Measurements from ENCODE around the gene SUPT5H. TPM values are rescaled to one million over a fixed set of nuclear protein-coding genes. Genes with fewer than 3 reads are reported as not detected.
A peak's percentile ranks its signal among the peaks of the same experiment; 100 is the strongest.

Gene SUPT5H
- total and polyA plus RNA-seq, 10 of the 15 experiments (the other 5 are each of a cell fraction or from before 2014, with no cell fraction given): 27.2 to 194 (median 83.6) TPM

DNA sequence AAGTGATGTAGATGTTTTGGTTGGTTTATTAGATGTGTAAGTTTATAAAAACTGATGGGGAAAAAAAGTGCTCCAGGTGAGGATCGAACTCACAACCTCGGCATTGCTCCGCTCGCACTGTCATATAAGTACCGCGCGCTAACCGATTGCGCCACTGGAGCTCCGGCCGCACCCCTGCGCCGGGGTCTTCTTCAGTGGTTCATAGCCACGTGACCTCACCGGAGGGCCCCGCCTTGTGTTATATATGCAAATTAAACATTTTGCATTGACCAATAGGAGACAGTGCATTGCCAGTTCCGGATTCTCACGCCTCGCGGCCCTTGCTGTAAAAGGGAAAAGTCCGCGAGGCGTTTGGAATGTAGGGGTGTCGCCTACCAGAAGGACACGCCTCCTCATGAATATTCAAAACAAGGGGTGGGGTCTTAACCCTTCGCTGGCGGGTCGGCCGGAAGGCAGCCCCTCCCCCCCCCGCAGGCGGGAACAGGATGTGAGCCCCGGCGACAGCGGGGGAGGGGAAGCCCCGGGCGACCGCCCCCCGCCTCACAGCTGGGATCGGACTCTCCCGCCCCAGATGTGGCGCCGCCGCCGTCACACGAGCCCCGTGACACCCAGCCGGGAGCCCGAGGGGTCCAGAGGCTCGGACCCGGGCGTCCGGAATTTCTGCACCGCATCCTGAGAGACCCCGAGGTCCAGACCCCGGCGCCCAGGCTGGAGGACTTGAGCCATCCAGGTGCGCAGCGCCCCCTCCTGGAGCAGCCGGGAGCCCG, 33.1 kb upstream of the SUPT5H start, which contains the start of gene PLEKHG2 (continued):
- no peak for TF ChIP-seq PAX8 (IDR thresholded peaks at IDR 0.05)
- no peak for TF ChIP-seq TAF1 (IDR thresholded peaks at IDR 0.05; ENCODE audit: borderline replicate concordance, low read depth, low read length)
- 0 out of 2 replicates have a peak, but pooled peaks have one; percentile 11 for TF ChIP-seq JUND (IDR thresholded peaks at IDR 0.05; ENCODE audit: low read depth, low read length)
- 0 out of 2 replicates have a peak, but pooled peaks have one; percentile 34 for TF ChIP-seq MAX (IDR thresholded peaks at IDR 0.05; ENCODE audit: low read depth, low read length)
- peak; percentile 77 for TF ChIP-seq NFYB (IDR thresholded peaks at IDR 0.05; ENCODE audit: insufficient read depth, low read depth, low read length)
- TF ChIP-seq CHD2 (IDR thresholded peaks at IDR 0.05; ENCODE audit: borderline replicate concordance, low read depth, low read length): peak; percentile 95
- peak; percentile 95 for TF ChIP-seq IKZF1 (conservative IDR thresholded peaks at IDR 0.05)
- TF ChIP-seq, protein P1, sequence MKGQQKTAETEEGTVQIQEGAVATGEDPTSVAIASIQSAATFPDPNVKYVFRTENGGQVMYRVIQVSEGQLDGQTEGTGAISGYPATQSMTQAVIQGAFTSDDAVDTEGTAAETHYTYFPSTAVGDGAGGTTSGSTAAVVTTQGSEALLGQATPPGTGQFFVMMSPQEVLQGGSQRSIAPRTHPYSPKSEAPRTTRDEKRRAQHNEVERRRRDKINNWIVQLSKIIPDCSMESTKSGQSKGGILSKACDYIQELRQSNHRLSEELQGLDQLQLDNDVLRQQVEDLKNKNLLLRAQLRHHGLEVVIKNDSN (IDR thresholded peaks at IDR 0.05; ENCODE audit: borderline replicate concordance, extremely low read length, insufficient read depth, low read depth, low read length): peak; percentile 81
- peak; percentile 94 for TF ChIP-seq DPF2 (IDR thresholded peaks at IDR 0.05)
- peak; percentile 55; the same call in 1 of the 2 replicates for TF ChIP-seq IRF4 (IDR thresholded peaks at IDR 0.05; ENCODE audit: low read depth, low read length)
- TF ChIP-seq NBN (IDR thresholded peaks at IDR 0.05): peak; percentile 85
- peak in 1 of 2 experiments; percentile 35; a peak in 1 of 4 replicates for TF ChIP-seq ETV6 (conservative IDR thresholded peaks at IDR 0.05 in 1 of 2, IDR thresholded peaks at IDR 0.05 in 1 of 2; ENCODE audit: borderline replicate concordance in 1 of 2, low read depth in 1 of 2)
- TF ChIP-seq, protein P2, sequence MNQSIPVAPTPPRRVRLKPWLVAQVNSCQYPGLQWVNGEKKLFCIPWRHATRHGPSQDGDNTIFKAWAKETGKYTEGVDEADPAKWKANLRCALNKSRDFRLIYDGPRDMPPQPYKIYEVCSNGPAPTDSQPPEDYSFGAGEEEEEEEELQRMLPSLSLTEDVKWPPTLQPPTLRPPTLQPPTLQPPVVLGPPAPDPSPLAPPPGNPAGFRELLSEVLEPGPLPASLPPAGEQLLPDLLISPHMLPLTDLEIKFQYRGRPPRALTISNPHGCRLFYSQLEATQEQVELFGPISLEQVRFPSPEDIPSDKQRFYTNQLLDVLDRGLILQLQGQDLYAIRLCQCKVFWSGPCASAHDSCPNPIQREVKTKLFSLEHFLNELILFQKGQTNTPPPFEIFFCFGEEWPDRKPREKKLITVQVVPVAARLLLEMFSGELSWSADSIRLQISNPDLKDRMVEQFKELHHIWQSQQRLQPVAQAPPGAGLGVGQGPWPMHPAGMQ (IDR thresholded peaks at IDR 0.05; ENCODE audit: borderline replicate concordance): no peak
- TF ChIP-seq JUNB (IDR thresholded peaks at IDR 0.05): peak; percentile 68; the same call in 1 of the 2 replicates
- TF ChIP-seq, protein P3, sequence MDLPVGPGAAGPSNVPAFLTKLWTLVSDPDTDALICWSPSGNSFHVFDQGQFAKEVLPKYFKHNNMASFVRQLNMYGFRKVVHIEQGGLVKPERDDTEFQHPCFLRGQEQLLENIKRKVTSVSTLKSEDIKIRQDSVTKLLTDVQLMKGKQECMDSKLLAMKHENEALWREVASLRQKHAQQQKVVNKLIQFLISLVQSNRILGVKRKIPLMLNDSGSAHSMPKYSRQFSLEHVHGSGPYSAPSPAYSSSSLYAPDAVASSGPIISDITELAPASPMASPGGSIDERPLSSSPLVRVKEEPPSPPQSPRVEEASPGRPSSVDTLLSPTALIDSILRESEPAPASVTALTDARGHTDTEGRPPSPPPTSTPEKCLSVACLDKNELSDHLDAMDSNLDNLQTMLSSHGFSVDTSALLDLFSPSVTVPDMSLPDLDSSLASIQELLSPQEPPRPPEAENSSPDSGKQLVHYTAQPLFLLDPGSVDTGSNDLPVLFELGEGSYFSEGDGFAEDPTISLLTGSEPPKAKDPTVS (IDR thresholded peaks at IDR 0.05; ENCODE audit: low read depth, low read length): 0 out of 2 replicates have a peak, but pooled peaks have one; percentile 47
- TF ChIP-seq SREBF1 (IDR thresholded peaks at IDR 0.05; ENCODE audit: low read length): peak; percentile 40; the same call in 1 of the 2 replicates
- peak; percentile 81 to 99 for TF ChIP-seq SRF (IDR thresholded peaks at IDR 0.05; ENCODE audit: low read depth in 2 of 2, low read length in 2 of 2)
- peak in 1 of 2 experiments; percentile 78; a peak in 2 of 3 replicates for TF ChIP-seq EGR1 (IDR thresholded peaks at IDR 0.05; ENCODE audit: borderline replicate concordance in 1 of 2, low read depth in 2 of 2, low read length in 2 of 2)
- TF ChIP-seq, protein P4, sequence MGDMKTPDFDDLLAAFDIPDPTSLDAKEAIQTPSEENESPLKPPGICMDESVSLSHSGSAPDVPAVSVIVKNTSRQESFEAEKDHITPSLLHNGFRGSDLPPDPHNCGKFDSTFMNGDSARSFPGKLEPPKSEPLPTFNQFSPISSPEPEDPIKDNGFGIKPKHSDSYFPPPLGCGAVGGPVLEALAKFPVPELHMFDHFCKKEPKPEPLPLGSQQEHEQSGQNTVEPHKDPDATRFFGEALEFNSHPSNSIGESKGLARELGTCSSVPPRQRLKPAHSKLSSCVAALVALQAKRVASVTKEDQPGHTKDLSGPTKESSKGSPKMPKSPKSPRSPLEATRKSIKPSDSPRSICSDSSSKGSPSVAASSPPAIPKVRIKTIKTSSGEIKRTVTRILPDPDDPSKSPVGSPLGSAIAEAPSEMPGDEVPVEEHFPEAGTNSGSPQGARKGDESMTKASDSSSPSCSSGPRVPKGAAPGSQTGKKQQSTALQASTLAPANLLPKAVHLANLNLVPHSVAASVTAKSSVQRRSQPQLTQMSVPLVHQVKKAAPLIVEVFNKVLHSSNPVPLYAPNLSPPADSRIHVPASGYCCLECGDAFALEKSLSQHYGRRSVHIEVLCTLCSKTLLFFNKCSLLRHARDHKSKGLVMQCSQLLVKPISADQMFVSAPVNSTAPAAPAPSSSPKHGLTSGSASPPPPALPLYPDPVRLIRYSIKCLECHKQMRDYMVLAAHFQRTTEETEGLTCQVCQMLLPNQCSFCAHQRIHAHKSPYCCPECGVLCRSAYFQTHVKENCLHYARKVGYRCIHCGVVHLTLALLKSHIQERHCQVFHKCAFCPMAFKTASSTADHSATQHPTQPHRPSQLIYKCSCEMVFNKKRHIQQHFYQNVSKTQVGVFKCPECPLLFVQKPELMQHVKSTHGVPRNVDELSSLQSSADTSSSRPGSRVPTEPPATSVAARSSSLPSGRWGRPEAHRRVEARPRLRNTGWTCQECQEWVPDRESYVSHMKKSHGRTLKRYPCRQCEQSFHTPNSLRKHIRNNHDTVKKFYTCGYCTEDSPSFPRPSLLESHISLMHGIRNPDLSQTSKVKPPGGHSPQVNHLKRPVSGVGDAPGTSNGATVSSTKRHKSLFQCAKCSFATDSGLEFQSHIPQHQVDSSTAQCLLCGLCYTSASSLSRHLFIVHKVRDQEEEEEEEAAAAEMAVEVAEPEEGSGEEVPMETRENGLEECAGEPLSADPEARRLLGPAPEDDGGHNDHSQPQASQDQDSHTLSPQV (IDR thresholded peaks at IDR 0.05): peak; percentile 65; the same call in 1 of the 2 replicates
- no peak for TF ChIP-seq FOS (IDR thresholded peaks at IDR 0.05; ENCODE audit: borderline replicate concordance, extremely low read depth, insufficient read length)
- TF ChIP-seq TCF12 (IDR thresholded peaks at IDR 0.05; ENCODE audit: low read depth, low read length): peak; percentile 89; the same call in 1 of the 2 replicates

All from GM12878 (cell line).